ENCODE results near the gene TTLL8.

TTLL8 gene

DNA sequence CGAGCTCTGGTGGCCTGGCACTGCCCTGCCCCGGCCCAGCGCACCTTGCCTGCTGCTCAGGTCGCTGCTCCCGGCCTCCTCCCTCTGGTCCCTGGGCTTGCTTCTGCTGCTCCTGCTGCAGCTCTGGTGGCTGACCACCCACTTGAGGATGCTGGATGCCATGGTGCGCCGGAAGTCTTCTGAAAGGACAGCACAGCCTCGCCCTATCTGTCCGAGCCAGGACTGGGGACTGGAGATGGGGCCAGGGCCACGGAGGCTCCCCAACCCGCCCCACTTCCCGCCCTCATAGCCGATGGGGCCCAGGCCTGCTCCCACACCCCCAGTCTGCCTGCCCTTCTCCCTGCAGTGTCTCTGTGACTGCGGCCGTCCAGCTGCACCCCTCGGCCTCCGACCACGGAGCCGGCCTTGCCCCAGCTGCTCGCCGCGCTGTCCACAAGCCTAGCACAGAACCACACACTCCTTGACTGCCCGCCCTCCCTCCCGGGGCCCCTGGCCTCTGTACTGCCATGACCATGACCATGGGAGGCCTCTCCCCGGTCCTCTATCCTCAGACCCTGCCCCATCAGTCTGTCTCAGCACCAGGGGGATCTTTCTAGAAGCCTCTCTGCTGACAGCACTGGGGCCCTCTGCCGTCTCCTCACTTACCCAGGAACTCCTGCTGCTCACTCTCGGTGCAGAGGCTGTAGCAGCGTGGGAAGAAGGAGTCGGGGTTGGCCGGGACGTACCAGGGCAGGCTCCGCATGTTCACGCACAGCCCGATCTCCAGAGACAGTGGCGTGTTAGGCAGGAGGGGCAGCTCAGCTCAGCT lies 12.7 kb downstream of the TTLL8 start:
- no peaks in the 10 kb centered on the region for H3K27me3 ChIP-seq (ENCODE audit: insufficient read depth, low read depth)
- no peak overlapping the region for H3K9ac ChIP-seq
- H3K4me1 ChIP-seq (ENCODE audit: low read depth, poor library complexity, severe bottlenecking): no peaks in the 10 kb centered on the region
- TF ChIP-seq, protein P1, sequence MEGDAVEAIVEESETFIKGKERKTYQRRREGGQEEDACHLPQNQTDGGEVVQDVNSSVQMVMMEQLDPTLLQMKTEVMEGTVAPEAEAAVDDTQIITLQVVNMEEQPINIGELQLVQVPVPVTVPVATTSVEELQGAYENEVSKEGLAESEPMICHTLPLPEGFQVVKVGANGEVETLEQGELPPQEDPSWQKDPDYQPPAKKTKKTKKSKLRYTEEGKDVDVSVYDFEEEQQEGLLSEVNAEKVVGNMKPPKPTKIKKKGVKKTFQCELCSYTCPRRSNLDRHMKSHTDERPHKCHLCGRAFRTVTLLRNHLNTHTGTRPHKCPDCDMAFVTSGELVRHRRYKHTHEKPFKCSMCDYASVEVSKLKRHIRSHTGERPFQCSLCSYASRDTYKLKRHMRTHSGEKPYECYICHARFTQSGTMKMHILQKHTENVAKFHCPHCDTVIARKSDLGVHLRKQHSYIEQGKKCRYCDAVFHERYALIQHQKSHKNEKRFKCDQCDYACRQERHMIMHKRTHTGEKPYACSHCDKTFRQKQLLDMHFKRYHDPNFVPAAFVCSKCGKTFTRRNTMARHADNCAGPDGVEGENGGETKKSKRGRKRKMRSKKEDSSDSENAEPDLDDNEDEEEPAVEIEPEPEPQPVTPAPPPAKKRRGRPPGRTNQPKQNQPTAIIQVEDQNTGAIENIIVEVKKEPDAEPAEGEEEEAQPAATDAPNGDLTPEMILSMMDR (conservative IDR thresholded peaks at IDR 0.05; ENCODE audit: low read depth, low read length): no peak
- H4K20me1 ChIP-seq (ENCODE audit: insufficient read depth): no peaks in the 10 kb centered on the region
- no peaks in the 10 kb centered on the region for H3K36me3 ChIP-seq (ENCODE audit: insufficient read depth)
- no peaks in the 10 kb centered on the region for H3K79me2 ChIP-seq (ENCODE audit: insufficient read depth, low read depth)
- no peak overlapping the region for H3K27ac ChIP-seq
- no peak overlapping the region for H3K4me3 ChIP-seq (IDR thresholded peaks at IDR 0.05; ENCODE audit: insufficient read depth, low read depth, low read length)
- no peak overlapping the region for H2AFZ ChIP-seq (ENCODE audit: low read depth)
- H3K4me2 ChIP-seq: no peak overlapping the region

DNA sequence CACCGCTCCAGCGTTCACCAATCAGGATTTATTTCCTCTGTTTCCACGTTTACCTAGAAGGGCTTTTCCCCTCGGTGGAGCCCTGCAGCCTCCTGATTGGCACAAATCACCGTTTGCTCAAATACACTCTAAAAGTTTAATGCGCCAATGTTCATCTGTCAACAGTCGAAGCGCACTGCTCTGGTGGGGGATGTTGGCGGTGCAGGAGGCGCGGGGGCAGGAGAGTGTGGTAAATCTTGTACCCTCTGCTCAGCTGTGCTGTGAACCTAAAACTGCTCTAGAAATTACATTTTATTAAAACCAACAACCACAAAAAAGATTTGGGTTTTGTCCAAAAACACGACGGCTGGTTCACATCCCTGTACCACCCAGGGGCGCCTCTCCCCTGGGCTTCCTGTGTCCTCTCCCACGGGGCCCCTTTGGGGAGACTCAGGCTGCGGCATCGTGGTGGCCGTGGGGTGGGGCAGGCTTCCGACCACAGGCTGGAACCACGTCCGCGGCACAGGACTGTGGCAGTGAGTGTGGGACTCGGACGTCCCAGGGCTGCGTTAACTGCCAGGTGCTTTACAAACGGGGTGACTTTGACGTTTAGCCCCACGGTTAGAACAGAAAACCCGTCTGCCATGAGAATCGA lies 13.5 kb downstream of the TTLL8 start:
- Histone ChIP-seq H3K79me2 (ENCODE audit: insufficient read depth, low read depth) (no peaks in the 10 kb centered on the region), H3K4me1 (ENCODE audit: low read depth, poor library complexity, severe bottlenecking) (no peaks in the 10 kb centered on the region), H2AFZ (ENCODE audit: low read depth) (no peak overlapping the region), H4K20me1 (ENCODE audit: insufficient read depth) (no peaks in the 10 kb centered on the region), H3K36me3 (ENCODE audit: insufficient read depth) (no peaks in the 10 kb centered on the region), H3K9ac (no peak overlapping the region), H3K4me3 (IDR thresholded peaks at IDR 0.05; ENCODE audit: insufficient read depth, low read depth, low read length) (no peak overlapping the region), H3K27me3 (ENCODE audit: insufficient read depth, low read depth) (no peaks in the 10 kb centered on the region), H3K27ac (no peak overlapping the region), H3K4me2 (no peak overlapping the region)
- TF ChIP-seq, protein P1 (conservative IDR thresholded peaks at IDR 0.05; ENCODE audit: low read depth, low read length): no peak

DNA sequence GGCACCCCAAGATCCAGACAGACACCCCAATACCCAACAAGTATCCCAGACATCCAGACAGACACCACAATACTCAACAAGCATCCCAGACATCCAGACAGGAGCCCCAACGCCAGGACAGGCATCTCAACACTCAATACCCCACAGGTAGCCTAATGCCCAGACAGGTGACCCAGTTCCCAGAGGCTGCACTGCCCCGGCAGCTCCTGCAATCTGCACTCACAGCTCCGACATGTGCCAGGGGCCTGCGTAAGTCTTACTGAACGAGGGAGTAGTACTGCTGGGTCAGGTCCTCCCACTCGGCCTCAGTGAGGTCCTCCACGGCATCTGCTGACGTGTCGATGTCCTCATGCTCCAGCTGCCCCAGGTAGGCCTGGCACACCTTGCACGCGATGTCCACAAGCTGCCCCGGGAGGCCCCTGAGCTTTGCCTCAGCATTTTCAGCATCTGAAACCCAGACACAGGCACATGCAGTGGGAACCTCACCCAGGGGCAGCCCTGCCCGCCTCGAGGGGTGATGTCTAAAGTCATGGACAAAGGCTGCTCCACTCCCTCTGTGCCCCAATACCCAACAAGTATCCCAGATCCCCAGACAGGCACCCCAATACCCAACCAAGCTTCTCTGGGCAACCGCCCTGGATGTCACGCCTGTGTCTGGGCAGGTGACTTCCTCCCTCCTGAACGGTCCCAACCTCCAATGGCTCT lies 16.6 kb downstream of the TTLL8 start:
- Histone ChIP-seq H4K20me1 (ENCODE audit: insufficient read depth) (no peaks in the 10 kb centered on the region), H2AFZ (ENCODE audit: low read depth) (no peak overlapping the region), H3K36me3 (ENCODE audit: insufficient read depth) (no peaks in the 10 kb centered on the region), H3K27ac (no peak overlapping the region), H3K4me2 (no peak overlapping the region), H3K79me2 (ENCODE audit: insufficient read depth, low read depth) (no peaks in the 10 kb centered on the region), H3K9ac (no peak overlapping the region), H3K4me3 (IDR thresholded peaks at IDR 0.05; ENCODE audit: insufficient read depth, low read depth, low read length) (no peak overlapping the region), H3K27me3 (ENCODE audit: insufficient read depth, low read depth) (no peaks in the 10 kb centered on the region; the same call in 1 of the 2 replicates), H3K4me1 (ENCODE audit: low read depth, poor library complexity, severe bottlenecking) (no peaks in the 10 kb centered on the region)
- TF ChIP-seq, protein P1 (conservative IDR thresholded peaks at IDR 0.05; ENCODE audit: low read depth, low read length): no peak

DNA sequence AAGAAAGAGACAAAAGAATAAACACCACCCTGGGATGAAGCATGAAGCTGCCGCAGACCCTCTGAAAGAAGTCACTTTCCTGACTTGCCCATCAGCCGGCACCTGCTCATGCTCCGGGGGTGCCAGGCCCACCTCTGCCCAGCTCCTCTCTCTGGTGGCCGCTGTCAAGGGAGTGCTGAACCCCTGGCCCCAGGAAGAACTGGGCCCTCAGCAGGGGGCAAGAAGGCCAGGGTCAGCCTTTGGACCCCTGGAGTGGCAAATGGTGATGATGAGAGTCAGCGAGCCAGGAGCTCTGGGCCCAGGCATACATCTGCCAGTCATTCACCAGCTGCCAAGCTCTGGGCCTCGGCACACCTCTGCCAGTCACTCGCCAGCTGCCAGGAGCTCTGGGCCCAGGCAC lies 17.4 kb downstream of the TTLL8 start:
- H3K4me2 ChIP-seq: no peak overlapping the region
- H3K9ac ChIP-seq: no peak overlapping the region
- H4K20me1 ChIP-seq (ENCODE audit: insufficient read depth): no peaks in the 10 kb centered on the region
- H3K79me2 ChIP-seq (ENCODE audit: insufficient read depth, low read depth): no peaks in the 10 kb centered on the region
- no peaks in the 10 kb centered on the region for H3K36me3 ChIP-seq (ENCODE audit: insufficient read depth)
- TF ChIP-seq, protein P1 (conservative IDR thresholded peaks at IDR 0.05; ENCODE audit: low read depth, low read length): no peak
- no peak overlapping the region for H2AFZ ChIP-seq (ENCODE audit: low read depth)
- no peaks in the 10 kb centered on the region for H3K4me1 ChIP-seq (ENCODE audit: low read depth, poor library complexity, severe bottlenecking)
- no peak overlapping the region for H3K4me3 ChIP-seq (IDR thresholded peaks at IDR 0.05; ENCODE audit: insufficient read depth, low read depth, low read length)
- H3K27ac ChIP-seq: no peak overlapping the region
- H3K27me3 ChIP-seq (ENCODE audit: insufficient read depth, low read depth): peaks cover 2% of the 10 kb centered on the region; the same call in 1 of the 2 replicates
